SK-N-SH (cell line): ENCODE data around the gene SLC25A20. TPM values are rescaled to one million over a fixed set of nuclear protein-coding genes. Genes with fewer than 3 reads are reported as not detected.

Experiments used
- CTCF ChIA-PET: fragments of 300-600, 350-600 bp; formaldehyde crosslinking; extraction: SDS; loops from one replicate; lab custom pipeline; 2021; lab: Yijun Ruan, JAX
- POLR2A ChIA-PET: fragments of 350-600 bp; sonication (Branson Sonifier 250); formaldehyde crosslinking; extraction: SDS; loops from one replicate; lab custom pipeline; 2020; ENCODE audit warnings: antibody characterized with exemption, inconsistent platforms; lab: Yijun Ruan, JAX
- DNase-seq: peaks from one replicate; pipeline ENCODE4 v3.0.0; 2012
- H2AFZ ChIP-seq: fragments of 200-600 bp; sonication (generic); 2 replicates; pipeline ENCODE4 v1.8.1; 2016; ENCODE audit warnings: antibody characterized with exemption, mild to moderate bottlenecking, low read depth
- H3F3A ChIP-seq: fragments of 200-600 bp; sonication (generic); replicated peaks from 2 replicates; pipeline ENCODE3; 2016; ENCODE audit warnings: antibody characterized with exemption, mild to moderate bottlenecking; ENCODE audit not compliant: insufficient read depth
- H3K27ac ChIP-seq, 2 experiments: fragments of 200-500 bp in 1 of 2; fragments of 200-600 bp in 1 of 2; sonication (Bioruptor generic) in 1 of 2; sonication (generic), shearing (Covaris generic) in 1 of 2; 2 replicates each; pipeline versions ENCODE4 v1.5.1 to v1.6.1; 2014 to 2016; ENCODE audit warnings: low read depth in 2 of 2, inconsistent platforms in 1 of 2, low read length in 1 of 2, mild to moderate bottlenecking in 1 of 2, mixed read lengths in 1 of 2
- H3K27me3 ChIP-seq: fragments of 200-600 bp; sonication (generic), shearing (Covaris generic); 2 replicates; pipeline ENCODE4 v1.6.1; 2016; ENCODE audit warnings: mixed run types; ENCODE audit not compliant: insufficient read depth
- H3K36me3 ChIP-seq, 2 experiments: fragments of 200-500 bp in 1 of 2; fragments of 200-600 bp in 1 of 2; sonication (Bioruptor generic) in 1 of 2; sonication (generic) in 1 of 2; replicated peaks in 1 of 2; 2 replicates each; pipeline versions ENCODE3 to v1.5.1; 2014 to 2016; ENCODE audit warnings: low read length in 1 of 2, mild to moderate bottlenecking in 1 of 2; ENCODE audit not compliant: insufficient read depth in 2 of 2, control insufficient read depth in 1 of 2
- H3K4me1 ChIP-seq, 2 experiments: fragments of 200-500 bp in 1 of 2; fragments of 200-600 bp in 1 of 2; sonication (Bioruptor generic) in 1 of 2; sonication (generic), shearing (Covaris generic) in 1 of 2; 2 replicates each; pipeline versions ENCODE4 v1.5.1 to v1.6.1; 2014 to 2016; ENCODE audit warnings: low read depth in 1 of 2, low read length in 1 of 2, mixed run types in 1 of 2; ENCODE audit not compliant: insufficient read depth in 2 of 2, control insufficient read depth in 1 of 2
- H3K4me2 ChIP-seq: fragments of 200-600 bp; sonication (generic), shearing (Covaris generic); 2 replicates; pipeline ENCODE4 v1.6.1; 2017; ENCODE audit warnings: mixed run types
- H3K4me3 ChIP-seq, 2 experiments: fragments of 200-500 bp in 1 of 2; fragments of 200-600 bp in 1 of 2; sonication (Bioruptor generic) in 1 of 2; sonication (generic), shearing (Covaris generic) in 1 of 2; 2 replicates each; pipeline versions ENCODE4 v1.5.1 to v1.8.1; 2014 to 2016; ENCODE audit warnings: low read depth in 2 of 2, inconsistent platforms in 1 of 2, low read length in 1 of 2, mild to moderate bottlenecking in 1 of 2, mixed read lengths in 1 of 2, moderate library complexity in 1 of 2
- H3K79me2 ChIP-seq: fragments of 200-600 bp; sonication (generic); 2 replicates; pipeline ENCODE4 v1.8.1; 2017; ENCODE audit warnings: mild to moderate bottlenecking; ENCODE audit not compliant: insufficient read depth
- H3K9ac ChIP-seq: fragments of 200-600 bp; sonication (generic); 2 replicates; pipeline ENCODE4 v1.6.1; 2017; ENCODE audit warnings: mixed run types
- H3K9me2 ChIP-seq: fragments of 200-600 bp; sonication (generic); 2 replicates; pipeline ENCODE4 v1.6.1; 2017; ENCODE audit warnings: mixed run types
- H3K9me3 ChIP-seq: fragments of 200-600 bp; sonication (generic); 2 replicates; pipeline ENCODE4 v1.6.1; 2017; ENCODE audit warnings: mixed run types, mild to moderate bottlenecking, moderate library complexity
- H4K20me1 ChIP-seq: fragments of 200-600 bp; sonication (generic); 2 replicates; pipeline ENCODE4 v1.6.1; 2017; ENCODE audit warnings: mild to moderate bottlenecking, mixed run types; ENCODE audit not compliant: insufficient read depth
- FOXJ3 ChIP-seq: sonication (generic); formaldehyde crosslinking; IDR thresholded peaks from 2 replicates; pipeline ENCODE4 v1.5.1; 2020; ENCODE audit warnings: mild to moderate bottlenecking, missing genetic modification reagents
- FOXM1 ChIP-seq: IDR thresholded peaks from 2 replicates; pipeline ENCODE4 v1.4.0; 2012; ENCODE audit warnings: low read depth, mild to moderate bottlenecking
- GABPA ChIP-seq: IDR thresholded peaks from 2 replicates; pipeline ENCODE4 v1.4.0; 2012; ENCODE audit warnings: low read depth, mild to moderate bottlenecking
- GATA2 ChIP-seq: sonication (generic); formaldehyde crosslinking; IDR thresholded peaks from 2 replicates; pipeline ENCODE4 v1.5.0; 2020; ENCODE audit warnings: mild to moderate bottlenecking, missing genetic modification reagents
- IRF3 ChIP-seq: fragments of 150-350 bp; IDR thresholded peaks from 2 replicates; pipeline ENCODE4 v1.6.1; 2016; ENCODE audit warnings: mild to moderate bottlenecking, low read depth, low read length
- NFIC ChIP-seq: IDR thresholded peaks from 2 replicates; pipeline ENCODE4 v1.4.0; 2012; ENCODE audit warnings: borderline replicate concordance
- NRF1 ChIP-seq: IDR thresholded peaks from 2 replicates; pipeline ENCODE4 v1.6.1; 2012; ENCODE audit warnings: low read depth, mild to moderate bottlenecking, low read length
- RCOR1 ChIP-seq: fragments of 150-350 bp; IDR thresholded peaks from 2 replicates; pipeline ENCODE4 v1.6.1; 2017; ENCODE audit warnings: antibody characterized with exemption, low read length
- REST ChIP-seq: IDR thresholded peaks from 2 replicates; pipeline ENCODE4 v1.6.1; 2012; ENCODE audit warnings: mild to moderate bottlenecking, low read depth, low read length, moderate library complexity
- RFX5 ChIP-seq: IDR thresholded peaks from 2 replicates; pipeline ENCODE4 v1.6.1; 2012; ENCODE audit warnings: mild to moderate bottlenecking, improper control_type of control experiment, low read length
- SIN3A ChIP-seq: IDR thresholded peaks from 2 replicates; pipeline ENCODE4 v1.6.1; 2012; ENCODE audit warnings: low read depth, mild to moderate bottlenecking, low read length, moderate library complexity, borderline replicate concordance
- SMC3 ChIP-seq: IDR thresholded peaks from 2 replicates; pipeline ENCODE4 v1.6.1; 2012; ENCODE audit warnings: low read depth, low read length, improper control_type of control experiment
- TCF12 ChIP-seq: IDR thresholded peaks from 2 replicates; pipeline ENCODE4 v1.4.0; 2012
- TEAD4 ChIP-seq: IDR thresholded peaks from 2 replicates; pipeline ENCODE4 v1.4.0; 2012; ENCODE audit warnings: mild to moderate bottlenecking, borderline replicate concordance; ENCODE audit not compliant: insufficient read depth
- ZBTB33 ChIP-seq: IDR thresholded peaks from 2 replicates; pipeline ENCODE4 v1.4.0; 2012; ENCODE audit warnings: low read depth, borderline replicate concordance
- WGBS: methylation state at CpG from one replicate; pipeline ENCODE4 v1.1.6; 2017; ENCODE audit warnings: low lambda C conversion rate; 5-methylcytosine and 5-hydroxymethylcytosine counted together
- polyA plus RNA-seq, 3 experiments: library from polyadenylated mRNA; depleted of rRNA; stranded (reverse); fragments of >200 nt; gene quantifications; 2 replicates each; pipeline ENCODE4 v1.2.3, GENCODE V29; 2012

Gene SLC25A20
- polyA plus RNA-seq, 1 of the 3 experiments (the other 2 are of a cell fraction), result 30.3 TPM

GRCh38 chr3:48863122-48863521 is 35.6 kb downstream of the SLC25A20 start:
- ChIA-PET POLR2A (no interaction called here), CTCF (no interaction called here)
- Histone ChIP-seq H3F3A (no peaks in the 10 kb centered on the region), H4K20me1 (no peaks in the 10 kb centered on the region), H3K9me2 (no peaks in the 10 kb centered on the region), H3K27me3 (no peaks in the 10 kb centered on the region), H2AFZ (no peak overlapping the region), H3K4me1 (peaks cover 0 to 7% of the 10 kb centered on the region in 2 experiments; a peak in 1 of 4 replicates), H3K9ac (no peak overlapping the region), H3K36me3 (peaks cover 0 to 5% of the 10 kb centered on the region in 2 experiments), H3K4me3 (no peak overlapping the region), H3K9me3 (no peaks in the 10 kb centered on the region), H3K27ac (no peak overlapping the region; a peak in 1 of 4 replicates), H3K79me2 (no peaks in the 10 kb centered on the region), H3K4me2 (peak overlapping the region; percentile 29; the same call in 1 of the 2 replicates)
- TF ChIP-seq RCOR1 (no peak), TEAD4 (no peak), NRF1 (no peak), RFX5 (no peak), SIN3A (no peak), NFIC (no peak)
- DNase-seq, result no peak
- WGBS, result 97% methylated on average over 3 of the region's 3 CpGs

- peaks cover 0 to 7% of the 10 kb centered on the region in 2 experiments; a peak in 1 of 4 replicates for H3K4me1 ChIP-seq
These were observed 39.5 kb downstream of the SLC25A20 start for GRCh38 chr3:48859206-48859605.

More at GRCh38 chr3:48859206-48859605, 39.5 kb downstream of the SLC25A20 start:
- Histone ChIP-seq H2AFZ (no peak overlapping the region), H4K20me1 (no peaks in the 10 kb centered on the region), H3K9ac (no peak overlapping the region), H3K9me3 (no peaks in the 10 kb centered on the region), H3K4me3 (no peak overlapping the region), H3K4me2 (no peak overlapping the region), H3F3A (peaks cover 4% of the 10 kb centered on the region), H3K27ac (no peak overlapping the region), H3K27me3 (no peaks in the 10 kb centered on the region), H3K36me3 (peaks cover 0 to 5% of the 10 kb centered on the region in 2 experiments), H3K79me2 (no peaks in the 10 kb centered on the region), H3K9me2 (no peaks in the 10 kb centered on the region)
- CTCF ChIA-PET, result interaction anchor here (2.2 kb wide), 1 partner anchor 119 kb away, joined by 7 read pairs; no protein-coding TSS in a partner anchor
- WGBS, result 88% methylated on average over 2 of the region's 2 CpGs
- POLR2A ChIA-PET, result no interaction called here
- no peak for DNase-seq
- TF ChIP-seq FOXM1 (no peak), TEAD4 (no peak), REST (no peak), GABPA (no peak), FOXJ3 (CRISPR knock-in tag) (no peak), NRF1 (no peak), SMC3 (no peak), ZBTB33 (no peak), IRF3 (no peak), GATA2 (CRISPR knock-in tag) (no peak), TCF12 (no peak), NFIC (no peak)
